Activated T-helper 17 cell treated with anti-CD3 and anti-CD28 coated beads, Interleukin-2, amount 50 U/mL, for 72 hours (primary cell): ENCODE measurements around the gene ZNF804A. TPM values are rescaled to one million over a fixed set of nuclear protein-coding genes. Genes with fewer than 3 reads are reported as not detected.

Experiments used
- ATAC-seq: fragments of 150-1000 bp; cut with Tn5 transposase; replicated peaks from 2 replicates; pipeline ENCODE4 v1.10.0; 2021; ENCODE audit warnings: mild to moderate bottlenecking, moderate library complexity
- H3K27ac Mint-ChIP-seq: one replicate; pipeline ENCODE4 v1.8.0; 2022; ENCODE audit warnings: mixed read lengths
- H3K27me3 Mint-ChIP-seq: one replicate; pipeline ENCODE4 v1.8.0; 2022; ENCODE audit warnings: mixed read lengths
- H3K36me3 Mint-ChIP-seq: one replicate; pipeline ENCODE4 v1.8.0; 2022; ENCODE audit warnings: low read depth, mild to moderate bottlenecking, mixed read lengths
- H3K4me1 Mint-ChIP-seq: one replicate; pipeline ENCODE4 v1.8.0; 2022; ENCODE audit warnings: mixed read lengths
- H3K4me3 Mint-ChIP-seq: one replicate; pipeline ENCODE4 v1.8.0; 2022; ENCODE audit warnings: mild to moderate bottlenecking, mixed read lengths
- H3K9me3 Mint-ChIP-seq: one replicate; pipeline ENCODE4 v1.8.0; 2022; ENCODE audit warnings: mixed read lengths
- total RNA-seq, 2 donors: library from RNA; stranded (reverse); gene quantifications; one replicate each; pipeline ENCODE4 v1.2.3, GENCODE V29; 2022

Gene ZNF804A
- total RNA-seq, 2 donors from 2014 or later = not detected

DNA sequence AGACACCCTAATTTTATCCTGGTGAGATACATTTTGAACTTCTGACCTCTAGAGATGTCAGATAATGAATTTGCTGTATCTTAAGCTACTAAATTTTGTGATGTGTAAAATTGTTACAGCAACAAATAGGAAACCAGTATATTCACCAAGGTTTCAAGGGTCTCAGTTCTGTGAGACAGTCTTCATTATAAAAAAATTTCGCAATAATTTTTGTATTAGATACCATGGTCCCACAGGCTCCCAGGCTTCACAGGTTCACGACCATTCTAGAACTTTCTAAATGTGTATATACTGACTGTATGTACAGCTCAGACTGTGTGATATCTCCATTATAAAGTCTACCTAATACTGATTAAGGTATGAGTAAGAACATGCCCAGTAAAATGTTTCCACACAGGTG, 181.4 kb downstream of the ZNF804A start:
- H3K4me1 Mint-ChIP-seq = no peaks in the 10 kb centered on the region
- H3K36me3 Mint-ChIP-seq = no peaks in the 10 kb centered on the region
- peaks cover 12% of the 10 kb centered on the region for H3K9me3 Mint-ChIP-seq
- no peak overlapping the region for H3K27ac Mint-ChIP-seq
- H3K27me3 Mint-ChIP-seq = no peaks in the 10 kb centered on the region
- no peak for ATAC-seq
- no peak overlapping the region for H3K4me3 Mint-ChIP-seq

DNA sequence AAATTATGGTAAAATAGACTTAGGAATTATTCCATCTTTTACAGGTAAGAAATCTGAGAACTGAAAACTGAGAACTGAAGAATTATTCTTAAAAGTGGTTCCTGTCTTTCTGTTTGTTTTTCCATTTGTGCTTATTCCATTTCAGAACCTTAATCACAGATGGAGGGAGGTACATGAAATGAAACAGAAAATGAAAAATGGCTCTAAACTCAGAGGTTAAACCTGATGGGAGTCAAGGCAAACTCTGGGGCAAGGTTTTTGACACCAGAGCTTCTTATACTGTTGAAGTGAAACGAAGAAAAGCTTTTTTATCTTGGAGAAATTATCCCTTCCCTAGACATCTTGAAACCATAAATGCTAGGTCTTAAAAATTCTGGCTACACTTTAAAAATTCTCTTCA, 182.1 kb downstream of the ZNF804A start:
- no peaks in the 10 kb centered on the region for H3K36me3 Mint-ChIP-seq
- H3K4me1 Mint-ChIP-seq = no peaks in the 10 kb centered on the region
- ATAC-seq = no peak
- H3K27me3 Mint-ChIP-seq = no peaks in the 10 kb centered on the region
- H3K27ac Mint-ChIP-seq = no peak overlapping the region
- peaks cover 12% of the 10 kb centered on the region for H3K9me3 Mint-ChIP-seq
- H3K4me3 Mint-ChIP-seq = no peak overlapping the region

DNA sequence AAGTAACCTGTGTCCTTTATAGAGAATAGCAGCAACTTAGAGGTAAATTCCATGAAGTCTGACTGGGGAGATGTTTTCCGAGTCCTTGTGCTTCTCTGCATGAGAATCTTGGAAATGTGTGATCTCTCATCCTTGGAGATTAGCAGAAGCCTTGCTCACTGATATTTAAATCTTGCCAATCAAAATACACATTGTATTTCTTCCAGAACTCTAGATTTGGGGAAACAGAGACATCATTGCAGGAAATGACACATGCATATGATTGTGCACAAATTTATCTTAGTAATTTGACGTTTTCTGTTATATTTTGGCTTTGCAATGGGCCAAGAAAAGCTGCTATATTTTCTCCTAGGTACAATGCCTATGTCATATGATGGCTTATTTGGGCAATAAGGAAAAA, 182.6 kb downstream of the ZNF804A start:
- Mint-ChIP-seq H3K9me3 (peaks cover 12% of the 10 kb centered on the region), H3K27me3 (no peaks in the 10 kb centered on the region), H3K27ac (no peak overlapping the region), H3K4me3 (no peak overlapping the region), H3K36me3 (no peaks in the 10 kb centered on the region), H3K4me1 (no peaks in the 10 kb centered on the region)
- no peak for ATAC-seq

DNA sequence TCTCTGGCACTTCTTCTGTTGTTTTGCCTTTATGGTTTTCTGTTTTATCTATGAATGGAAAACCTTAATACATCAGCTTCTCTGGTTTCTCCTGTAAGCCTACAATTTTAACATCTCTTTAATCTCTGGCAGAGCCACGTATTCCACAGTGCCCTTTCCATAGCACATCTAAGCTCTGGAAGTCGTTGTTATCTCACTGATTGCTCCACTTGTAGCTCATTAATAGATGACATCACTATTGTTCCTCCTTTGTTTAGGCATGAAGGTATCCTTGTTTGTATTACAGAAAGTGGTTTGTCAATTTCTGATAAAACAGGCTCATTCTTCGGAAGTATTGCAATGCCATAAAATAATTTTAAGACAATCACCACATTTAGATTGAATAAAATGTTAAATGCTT, 185.2 kb downstream of the ZNF804A start:
- H3K4me1 Mint-ChIP-seq = no peaks in the 10 kb centered on the region
- no peak overlapping the region for H3K27ac Mint-ChIP-seq
- no peaks in the 10 kb centered on the region for H3K27me3 Mint-ChIP-seq
- no peak for ATAC-seq
- H3K9me3 Mint-ChIP-seq = peaks cover 12% of the 10 kb centered on the region
- no peak overlapping the region for H3K4me3 Mint-ChIP-seq
- no peaks in the 10 kb centered on the region for H3K36me3 Mint-ChIP-seq

DNA sequence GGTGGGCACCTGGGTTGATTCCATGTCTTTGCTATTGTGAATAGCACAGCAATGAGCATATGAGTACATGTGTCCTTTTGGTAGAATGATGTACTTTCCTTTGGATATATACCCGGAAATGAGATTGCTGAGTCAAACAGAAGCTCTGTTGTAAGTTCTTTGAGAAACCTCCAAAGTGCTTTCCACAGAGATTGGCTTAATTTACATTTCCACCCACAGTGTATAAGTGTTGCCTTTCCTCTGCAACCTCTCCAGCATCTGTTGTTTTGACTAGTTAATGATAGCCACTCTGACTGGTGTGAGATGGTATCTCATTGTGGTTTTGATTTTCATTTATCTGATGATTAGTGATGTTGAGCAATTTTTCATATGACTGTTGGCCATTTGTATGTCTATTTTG, 194.8 kb downstream of the ZNF804A start:
- no peak overlapping the region for H3K27ac Mint-ChIP-seq
- ATAC-seq = no peak
- no peaks in the 10 kb centered on the region for H3K4me1 Mint-ChIP-seq
- H3K9me3 Mint-ChIP-seq = peaks cover 17% of the 10 kb centered on the region
- H3K4me3 Mint-ChIP-seq = no peak overlapping the region
- no peaks in the 10 kb centered on the region for H3K36me3 Mint-ChIP-seq
- H3K27me3 Mint-ChIP-seq = no peaks in the 10 kb centered on the region

DNA sequence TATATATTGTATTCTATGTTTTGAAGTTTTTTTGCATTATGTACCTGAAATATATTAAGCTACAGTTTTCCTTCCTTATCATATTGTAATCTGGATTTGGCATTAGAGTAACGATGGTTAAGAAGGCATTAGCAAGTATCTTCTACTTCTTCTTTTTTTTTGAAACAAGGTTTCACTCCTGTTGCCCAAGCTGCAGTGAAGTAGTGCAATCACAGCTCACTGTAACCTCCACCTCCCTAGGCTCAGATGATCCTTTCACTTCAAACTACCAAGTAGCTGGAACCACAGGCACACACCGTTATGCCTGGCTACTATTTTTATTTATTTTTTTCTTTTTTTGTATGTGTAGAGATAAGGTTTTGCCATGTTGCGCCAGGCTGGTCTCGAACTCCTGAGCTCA, 201.1 kb downstream of the ZNF804A start:
- H3K36me3 Mint-ChIP-seq = no peaks in the 10 kb centered on the region
- H3K4me3 Mint-ChIP-seq = no peak overlapping the region
- H3K4me1 Mint-ChIP-seq = no peaks in the 10 kb centered on the region
- no peaks in the 10 kb centered on the region for H3K27me3 Mint-ChIP-seq
- H3K27ac Mint-ChIP-seq = no peak overlapping the region
- no peak for ATAC-seq
- peaks cover 17% of the 10 kb centered on the region for H3K9me3 Mint-ChIP-seq

DNA sequence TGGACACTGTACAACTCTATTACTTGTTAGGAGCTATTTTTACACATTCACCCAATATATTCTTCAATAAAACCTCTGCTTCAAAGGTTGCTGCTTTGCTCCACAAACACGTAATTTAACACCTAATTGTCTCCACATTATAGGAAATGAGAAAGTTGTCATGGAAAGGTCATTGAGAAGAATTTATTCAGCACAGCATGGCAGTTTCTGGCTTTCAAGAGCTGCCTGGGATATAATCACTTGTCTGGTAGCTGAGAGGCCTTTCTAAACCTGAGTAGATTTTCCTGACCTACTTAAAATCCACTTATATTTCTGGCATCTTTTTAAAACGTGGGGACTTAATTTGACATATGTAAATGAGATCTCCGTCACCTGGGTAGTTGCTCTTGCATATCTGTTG, 216.1 kb downstream of the ZNF804A start:
- H3K9me3 Mint-ChIP-seq = peaks cover 22% of the 10 kb centered on the region

DNA sequence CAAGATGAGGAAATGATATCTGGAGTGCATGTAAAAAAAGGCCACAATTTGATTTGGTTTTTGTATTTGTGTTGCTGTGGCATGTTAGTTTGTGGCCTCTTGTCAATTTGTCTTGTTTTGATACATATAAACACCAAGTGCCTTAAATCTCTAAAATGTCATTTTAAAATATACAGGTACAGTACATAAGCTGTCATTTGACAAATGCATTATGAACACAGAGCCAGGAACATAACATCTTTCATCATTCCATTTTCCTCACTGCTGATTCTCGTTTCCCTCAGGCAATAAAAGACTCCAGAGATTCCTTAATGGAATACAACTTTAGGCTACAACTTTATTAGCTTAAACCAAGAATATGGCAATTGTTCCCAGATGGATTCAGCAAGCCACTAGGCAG, 217.5 kb downstream of the ZNF804A start:
- Mint-ChIP-seq H3K27ac (no peak overlapping the region), H3K36me3 (no peaks in the 10 kb centered on the region), H3K4me3 (no peak overlapping the region), H3K4me1 (no peaks in the 10 kb centered on the region), H3K9me3 (peaks cover 33% of the 10 kb centered on the region), H3K27me3 (no peaks in the 10 kb centered on the region)
- no peak for ATAC-seq

More for the DNA sequence above, 216.1 kb downstream of the ZNF804A start:
- no peak for ATAC-seq
- no peaks in the 10 kb centered on the region for H3K4me1 Mint-ChIP-seq
- no peak overlapping the region for H3K27ac Mint-ChIP-seq
- H3K27me3 Mint-ChIP-seq = no peaks in the 10 kb centered on the region
- no peak overlapping the region for H3K4me3 Mint-ChIP-seq
- no peaks in the 10 kb centered on the region for H3K36me3 Mint-ChIP-seq

DNA sequence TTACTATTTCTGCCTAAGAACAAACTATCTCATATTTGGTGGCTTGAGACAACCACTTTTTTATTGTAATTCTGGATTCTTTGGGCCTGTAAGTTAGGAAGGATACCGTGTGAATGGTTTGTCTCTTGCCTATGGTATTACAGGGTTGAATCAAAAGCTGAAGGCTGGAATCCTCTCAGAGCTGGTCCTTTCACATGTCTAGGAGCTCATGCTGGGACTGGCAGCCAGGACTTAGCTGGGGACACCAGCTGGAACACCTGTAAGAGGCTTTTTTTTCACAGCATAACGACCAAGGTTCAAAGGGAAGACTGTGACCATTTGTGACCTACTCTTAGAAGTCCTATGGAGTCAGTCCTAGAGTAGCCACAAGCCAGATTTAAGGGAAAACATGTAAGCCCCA, 226.3 kb downstream of the ZNF804A start:
- peaks cover 9% of the 10 kb centered on the region for H3K9me3 Mint-ChIP-seq
- H3K4me1 Mint-ChIP-seq = no peaks in the 10 kb centered on the region
- H3K4me3 Mint-ChIP-seq = no peak overlapping the region
- no peaks in the 10 kb centered on the region for H3K27me3 Mint-ChIP-seq
- ATAC-seq = no peak
- no peak overlapping the region for H3K27ac Mint-ChIP-seq
- no peaks in the 10 kb centered on the region for H3K36me3 Mint-ChIP-seq

DNA sequence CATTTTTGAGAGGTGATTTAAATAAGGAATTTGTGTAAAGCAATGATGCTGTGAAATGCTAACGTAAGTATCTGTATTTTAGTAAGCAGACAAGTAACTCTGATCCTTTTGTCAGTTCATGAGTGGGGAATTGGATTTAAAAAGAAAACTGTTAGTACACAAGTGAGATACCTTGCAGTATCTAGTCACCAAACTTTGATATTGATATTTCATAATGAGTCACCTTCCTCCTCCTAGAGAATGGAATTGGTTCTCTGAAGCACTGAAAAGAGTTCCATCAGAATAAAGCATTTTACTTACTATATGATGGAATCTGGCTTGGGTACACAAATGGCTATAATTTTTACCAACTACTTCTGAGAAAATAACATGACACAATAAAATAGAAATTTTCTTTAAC, 232.2 kb downstream of the ZNF804A start:
- peaks cover 3% of the 10 kb centered on the region for H3K9me3 Mint-ChIP-seq
- H3K27me3 Mint-ChIP-seq = no peaks in the 10 kb centered on the region
- H3K4me1 Mint-ChIP-seq = no peaks in the 10 kb centered on the region
- no peak for ATAC-seq
- H3K36me3 Mint-ChIP-seq = no peaks in the 10 kb centered on the region
- no peak overlapping the region for H3K4me3 Mint-ChIP-seq
- no peak overlapping the region for H3K27ac Mint-ChIP-seq

DNA sequence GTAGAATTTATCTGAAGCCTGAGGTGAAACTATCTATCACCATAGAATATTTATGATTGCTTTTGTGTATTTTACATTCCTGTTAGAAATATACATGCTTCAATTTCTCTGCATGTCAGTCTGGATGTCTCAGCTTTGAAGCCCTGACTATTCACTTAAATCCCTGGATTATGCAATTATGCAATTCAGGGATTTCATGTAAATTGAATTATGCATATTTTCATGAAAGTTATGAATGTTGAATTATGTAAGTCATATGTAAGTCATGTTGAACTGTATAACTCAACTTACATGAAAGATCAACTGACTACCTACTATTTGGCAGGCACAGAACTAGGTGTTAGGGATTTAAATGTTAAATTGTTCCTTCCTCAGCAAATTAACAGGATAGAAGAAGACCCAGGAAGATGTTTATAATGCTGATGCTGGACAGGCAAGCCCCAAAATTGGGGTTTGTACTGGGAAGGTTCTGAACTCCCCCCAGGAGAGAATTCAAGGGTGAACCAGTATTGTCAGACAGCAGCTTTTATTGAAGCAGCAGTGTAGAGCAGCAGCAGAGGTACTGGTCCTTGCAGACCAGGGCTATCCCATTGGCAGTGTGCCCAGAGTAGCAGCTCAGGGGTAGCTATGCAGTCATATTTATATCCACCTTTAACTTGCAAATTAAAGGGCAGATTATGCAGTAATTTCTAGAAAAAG, 236.5 kb downstream of the ZNF804A start:
- Mint-ChIP-seq H3K27me3 (no peaks in the 10 kb centered on the region), H3K9me3 (peaks cover 3% of the 10 kb centered on the region), H3K27ac (no peak overlapping the region), H3K36me3 (no peaks in the 10 kb centered on the region), H3K4me1 (no peaks in the 10 kb centered on the region), H3K4me3 (no peak overlapping the region)
- no peak for ATAC-seq

DNA sequence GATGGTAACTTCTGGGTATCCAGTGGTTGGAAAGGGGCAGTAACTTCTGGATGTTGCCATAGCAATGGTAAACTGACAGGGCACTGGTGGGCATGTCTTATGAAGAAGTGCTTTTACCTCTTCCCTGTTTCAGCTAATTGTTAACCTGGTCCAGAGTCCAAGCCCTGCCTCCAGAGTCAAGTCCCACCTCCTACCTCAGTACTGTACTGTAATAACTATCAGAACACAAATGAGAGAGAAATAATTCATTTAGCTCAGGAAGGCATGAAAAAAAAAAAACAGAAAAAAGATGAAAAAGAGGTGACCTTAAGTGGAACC, 237.0 kb downstream of the ZNF804A start:
- Mint-ChIP-seq H3K27ac (no peak overlapping the region), H3K9me3 (peaks cover 3% of the 10 kb centered on the region), H3K4me3 (no peak overlapping the region), H3K36me3 (no peaks in the 10 kb centered on the region), H3K4me1 (no peaks in the 10 kb centered on the region), H3K27me3 (no peaks in the 10 kb centered on the region)
- no peak for ATAC-seq

DNA sequence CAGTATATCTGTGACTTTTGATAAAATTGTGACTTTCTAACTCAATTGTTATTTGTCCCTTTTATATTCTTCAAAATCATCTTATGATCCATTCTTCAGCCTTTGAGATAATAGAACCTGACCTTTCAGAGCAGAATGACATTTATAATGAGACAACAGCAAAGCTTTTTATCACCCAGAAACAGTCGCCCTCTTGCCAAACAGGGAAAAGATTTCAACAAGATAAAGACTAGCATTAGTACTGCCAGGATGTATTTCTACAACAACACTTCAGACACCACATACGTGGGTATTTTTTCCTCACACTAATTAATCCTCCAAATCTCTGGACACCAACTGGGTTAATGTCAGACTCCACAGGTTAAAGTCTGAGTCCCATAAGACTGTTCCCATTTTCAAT, 249.0 kb downstream of the ZNF804A start:
- peaks cover 17% of the 10 kb centered on the region for H3K9me3 Mint-ChIP-seq
- H3K4me1 Mint-ChIP-seq = no peaks in the 10 kb centered on the region
- H3K27me3 Mint-ChIP-seq = no peaks in the 10 kb centered on the region
- ATAC-seq = no peak
- no peak overlapping the region for H3K27ac Mint-ChIP-seq
- H3K36me3 Mint-ChIP-seq = no peaks in the 10 kb centered on the region
- H3K4me3 Mint-ChIP-seq = no peak overlapping the region

DNA sequence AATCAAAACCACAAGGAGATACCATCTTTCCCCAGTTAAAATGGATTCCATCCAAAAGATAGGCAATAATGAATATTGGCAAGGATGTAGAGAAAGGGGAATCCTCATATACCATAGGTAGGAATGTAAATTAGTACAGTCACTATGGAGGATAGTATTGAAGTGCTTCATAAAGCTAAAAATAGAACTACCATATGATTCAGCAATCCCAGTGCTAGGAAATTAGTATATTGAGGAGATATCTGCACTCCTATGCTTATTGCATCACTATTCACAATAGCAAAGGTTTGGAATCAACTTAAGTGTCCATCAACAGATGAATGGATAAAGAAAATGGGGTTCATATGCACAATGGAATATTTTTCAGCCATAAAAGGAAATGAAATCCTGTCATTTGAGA, 251.2 kb downstream of the ZNF804A start:
- Mint-ChIP-seq H3K27me3 (no peaks in the 10 kb centered on the region), H3K9me3 (peaks cover 18% of the 10 kb centered on the region), H3K27ac (no peak overlapping the region), H3K36me3 (no peaks in the 10 kb centered on the region), H3K4me3 (no peak overlapping the region), H3K4me1 (no peaks in the 10 kb centered on the region)
- no peak for ATAC-seq

DNA sequence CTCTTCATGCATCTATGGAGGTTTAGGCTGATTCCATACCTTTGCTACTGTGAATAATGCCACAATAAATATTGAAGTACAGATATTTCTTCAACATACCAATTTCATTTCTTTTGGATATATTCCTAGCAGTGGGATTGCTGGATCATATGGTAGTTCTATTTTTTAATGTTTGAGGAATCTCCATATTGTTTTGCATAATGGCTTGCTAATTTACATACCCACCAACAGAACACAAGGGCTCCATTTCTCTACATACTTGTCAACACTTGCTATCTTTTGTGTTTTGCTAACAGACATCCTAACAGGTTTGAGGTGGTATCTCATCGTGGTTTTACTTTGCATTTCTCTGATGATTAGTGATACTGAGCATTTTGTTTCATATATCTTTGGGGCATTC, 253.2 kb downstream of the ZNF804A start:
- Mint-ChIP-seq H3K4me1 (no peaks in the 10 kb centered on the region), H3K27ac (no peak overlapping the region), H3K27me3 (no peaks in the 10 kb centered on the region), H3K4me3 (no peak overlapping the region), H3K36me3 (no peaks in the 10 kb centered on the region), H3K9me3 (peaks cover 15% of the 10 kb centered on the region)
- ATAC-seq = no peak

DNA sequence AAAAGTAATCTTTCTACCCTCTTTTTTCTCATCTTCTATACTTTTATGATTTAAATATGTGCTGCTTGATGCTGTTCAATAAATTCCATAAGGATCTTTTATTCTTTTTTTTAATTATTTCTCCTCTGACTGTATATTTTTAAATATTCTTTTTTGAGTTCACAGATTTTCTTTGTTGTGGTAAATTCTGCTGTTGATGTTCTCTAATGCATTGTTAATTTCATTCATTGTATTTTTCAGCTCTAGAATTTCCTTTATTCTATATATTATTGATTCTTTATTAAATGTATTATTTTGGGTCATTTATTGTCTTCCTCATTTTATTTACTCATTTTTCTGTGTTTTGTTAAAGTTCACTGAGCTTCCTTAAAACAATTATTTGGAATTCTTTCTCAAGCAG, 260.9 kb downstream of the ZNF804A start:
- no peak overlapping the region for H3K27ac Mint-ChIP-seq

More for the DNA sequence above, 260.9 kb downstream of the ZNF804A start:
- no peak overlapping the region for H3K4me3 Mint-ChIP-seq
- no peaks in the 10 kb centered on the region for H3K36me3 Mint-ChIP-seq
- H3K4me1 Mint-ChIP-seq = no peaks in the 10 kb centered on the region
- ATAC-seq = no peak
- H3K27me3 Mint-ChIP-seq = no peaks in the 10 kb centered on the region
- H3K9me3 Mint-ChIP-seq = peaks cover 16% of the 10 kb centered on the region
